Left renal pelvis (tissue), 4 donors: ENCODE data around the gene RTP5. TPM values are rescaled to one million over a fixed set of nuclear protein-coding genes. Genes with fewer than 3 reads are reported as not detected.
"Not testable (repeated sequence)": the region's sequence is repeated elsewhere in the genome, so short reads cannot be mapped to it uniquely, and the experiment has no call there.

ENCODE experiments used
- DNase-seq, 4 donors: peaks; one replicate each; pipeline ENCODE4 v3.0.0-alpha.2; 2013; ENCODE audit warnings: low read depth in 4 of 4, low spot score in 3 of 4
- polyA plus RNA-seq, 4 donors: library from polyadenylated mRNA; unstranded; fragments of 120-200 nt; gene quantifications; one replicate each; pipeline ENCODE4 v1.2.1, GENCODE V29; 2013; ENCODE audit not compliant: insufficient read length in 4 of 4

Gene RTP5
- polyA plus RNA-seq, 4 donors, result not detected

GRCh38 chr2:241913703-241914102, 44.2 kb downstream of the RTP5 start:
- DNase-seq, result no peak

DNA sequence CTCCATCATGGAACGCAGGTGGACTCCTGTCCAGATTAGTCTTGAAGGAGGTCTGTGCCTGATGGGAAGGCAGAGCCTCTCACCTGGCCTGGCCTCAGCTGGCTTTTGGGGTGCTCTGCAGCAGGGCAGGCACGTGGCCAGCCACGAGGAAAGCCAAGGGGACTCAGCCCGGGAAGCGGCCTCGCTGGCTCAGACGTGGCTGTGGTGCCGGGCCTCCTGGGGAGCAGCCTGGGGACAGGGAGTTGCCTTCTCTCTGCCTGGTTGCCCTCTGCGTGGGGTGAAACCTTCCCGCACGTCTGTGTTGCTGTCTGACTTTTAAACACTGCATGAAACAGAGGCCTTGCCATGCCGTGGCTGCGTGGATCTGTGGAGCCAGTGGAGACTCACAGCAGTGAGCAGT, 45.0 kb downstream of the RTP5 start:
- no peak for DNase-seq

- DNase-seq, result not testable (repeated sequence)
Measured at GRCh38 chr2:241921631-241922030, 52.1 kb downstream of the RTP5 start.

DNA sequence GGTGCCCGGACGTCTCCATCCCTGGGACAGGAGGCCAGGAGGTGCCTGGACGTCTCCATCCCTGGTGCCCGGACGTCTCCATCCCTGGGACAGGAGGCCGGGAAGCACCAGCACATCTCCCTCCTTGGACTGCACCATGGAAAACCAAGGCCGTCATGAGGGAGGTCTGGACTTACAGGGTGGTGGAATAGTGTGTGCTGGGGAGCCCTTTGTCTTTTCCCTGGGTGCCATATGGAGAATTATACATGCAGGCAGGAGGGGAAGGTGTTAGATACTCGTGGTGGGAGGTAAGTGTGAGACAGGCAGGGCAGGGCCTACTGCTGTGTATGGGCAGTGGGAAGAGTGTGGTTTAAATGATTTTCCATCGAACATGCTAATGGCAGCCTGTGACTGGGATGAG, 52.9 kb downstream of the RTP5 start:
- no peak for DNase-seq

DNA sequence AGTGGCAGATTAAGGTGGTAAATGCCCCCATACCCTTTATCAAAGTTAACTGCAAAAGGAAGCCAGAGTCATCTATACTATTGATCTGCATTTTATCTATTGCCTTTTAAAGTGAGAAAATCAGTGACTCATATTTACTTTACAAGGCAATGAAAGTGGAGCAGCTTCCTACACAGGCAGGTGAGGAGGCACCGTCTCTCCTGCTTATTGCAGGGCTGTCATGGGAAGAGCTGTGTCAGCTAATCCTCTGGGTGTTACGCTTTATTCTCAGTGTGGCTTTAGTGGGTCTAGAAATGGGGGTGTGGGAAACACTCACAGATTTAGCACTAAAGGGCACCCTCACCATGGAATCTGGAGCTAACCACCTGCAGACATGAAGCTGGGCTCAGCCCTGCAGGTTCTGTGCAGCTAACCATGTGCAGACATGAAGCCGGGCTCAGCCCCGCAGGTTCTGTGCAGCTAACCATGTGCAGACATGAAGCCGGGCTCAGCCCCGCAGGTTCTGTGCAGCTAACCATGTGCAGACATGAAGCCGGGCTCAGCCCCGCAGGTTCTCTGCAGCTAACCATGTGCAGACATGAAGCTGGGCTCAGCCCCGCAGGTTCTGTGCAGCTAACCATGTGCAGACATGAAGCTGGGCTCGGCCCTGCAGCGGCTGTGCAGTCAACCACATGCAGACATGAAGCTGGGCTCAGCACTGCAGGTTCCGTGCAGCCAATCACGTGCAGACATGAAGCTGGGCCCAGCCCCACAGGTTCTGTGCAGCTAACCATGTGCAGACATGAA, 53.5 kb downstream of the RTP5 start:
- not testable (repeated sequence) for DNase-seq

Other genes starting within 250 kb of the RTP5 start
- gene THAP4, start 232.6 kb upstream of the RTP5 start, polyA plus RNA-seq, result 10 to 100 TPM; 34.9 to 68.7 (median 50.6) TPM
- 100 to 1,000 TPM in 1 of 4 donors, 10 to 100 TPM in 3; 57.6 to 102 (median 80.7) TPM for gene ATG4B, start 232.0 kb upstream of the RTP5 start, polyA plus RNA-seq
- gene DTYMK, start 182.9 kb upstream of the RTP5 start, polyA plus RNA-seq, result 10 to 100 TPM; 31.9 to 53.3 (median 37.0) TPM
- gene ING5, start 167.7 kb upstream of the RTP5 start, polyA plus RNA-seq, result 10 to 100 TPM; 28.9 to 55.8 (median 38.9) TPM
- gene D2HGDH, start 135.1 kb upstream of the RTP5 start, polyA plus RNA-seq, result 10 to 100 TPM; 18.5 to 54.0 (median 33.1) TPM
- under 1 TPM; 0.16 to 0.87 (median 0.28) TPM for gene GAL3ST2, start 92.9 kb upstream of the RTP5 start, polyA plus RNA-seq
- gene NEU4, start 60.5 kb upstream of the RTP5 start, polyA plus RNA-seq, result 1 to 10 TPM in 2 of 4 donors, under 1 TPM in 2; 0.63 to 2.4 (median 0.93) TPM
- under 1 TPM in 2 of 4 donors, not detected in 2; 0.08 TPM for gene PDCD1, start 10.8 kb upstream of the RTP5 start, polyA plus RNA-seq